ENCODE measurements around the gene IGFL1. TPM values are rescaled to one million over a fixed set of nuclear protein-coding genes. Genes with fewer than 3 reads are reported as not detected.
"Not testable (repeated sequence)": the region's sequence is repeated elsewhere in the genome, so short reads cannot be mapped to it uniquely, and the experiment has no call there.

IGFL1 gene
- total RNA-seq, 1 experiment from 2014 or later: not detected

DNA sequence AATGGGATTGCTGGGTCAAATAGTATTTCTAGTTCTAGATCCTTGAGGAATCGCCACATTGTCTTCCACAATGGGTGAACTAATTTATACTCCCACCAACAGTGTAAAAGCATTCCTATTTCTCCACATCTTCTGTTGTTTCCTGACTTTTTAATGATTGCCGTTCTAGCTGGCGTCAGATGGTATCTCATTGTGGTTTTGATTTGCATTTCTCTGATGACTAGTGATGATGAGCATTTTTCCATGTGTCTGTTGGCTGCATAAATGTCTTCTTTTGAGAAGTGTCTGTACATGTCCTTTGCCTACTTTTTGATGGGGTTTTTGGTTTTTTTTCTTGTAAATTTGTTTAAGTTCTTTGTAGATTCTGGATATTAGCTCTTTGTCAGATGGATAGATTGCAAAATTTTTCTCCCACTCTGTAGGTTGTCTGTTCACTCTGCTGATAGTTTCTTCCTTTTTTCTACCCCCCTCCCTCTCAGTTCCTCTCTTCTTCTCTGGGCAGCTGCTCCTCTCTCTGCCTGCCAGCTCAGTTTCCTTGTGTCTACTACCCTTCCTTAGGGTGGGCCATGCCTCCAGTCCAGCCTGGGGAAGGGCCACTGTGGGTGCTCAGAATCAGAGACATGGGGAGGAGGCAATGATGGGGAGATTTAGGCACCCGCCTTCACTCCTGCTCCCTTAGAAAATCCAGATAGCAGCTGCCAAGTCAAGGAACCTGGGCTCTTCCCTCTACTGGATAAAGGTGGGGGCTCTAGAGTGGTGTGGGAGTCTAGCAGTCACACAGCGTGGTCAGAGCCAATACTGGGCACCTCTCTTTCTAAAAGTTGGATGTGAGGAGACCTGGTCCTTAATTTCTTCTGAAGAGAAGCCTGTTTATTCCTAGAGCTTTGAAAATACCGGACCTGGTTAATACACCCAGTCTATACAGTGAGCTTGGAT, 44.5 kb upstream of the IGFL1 start:
- ATAC-seq, POLR2A ChIA-PET: not testable (repeated sequence)

DNA sequence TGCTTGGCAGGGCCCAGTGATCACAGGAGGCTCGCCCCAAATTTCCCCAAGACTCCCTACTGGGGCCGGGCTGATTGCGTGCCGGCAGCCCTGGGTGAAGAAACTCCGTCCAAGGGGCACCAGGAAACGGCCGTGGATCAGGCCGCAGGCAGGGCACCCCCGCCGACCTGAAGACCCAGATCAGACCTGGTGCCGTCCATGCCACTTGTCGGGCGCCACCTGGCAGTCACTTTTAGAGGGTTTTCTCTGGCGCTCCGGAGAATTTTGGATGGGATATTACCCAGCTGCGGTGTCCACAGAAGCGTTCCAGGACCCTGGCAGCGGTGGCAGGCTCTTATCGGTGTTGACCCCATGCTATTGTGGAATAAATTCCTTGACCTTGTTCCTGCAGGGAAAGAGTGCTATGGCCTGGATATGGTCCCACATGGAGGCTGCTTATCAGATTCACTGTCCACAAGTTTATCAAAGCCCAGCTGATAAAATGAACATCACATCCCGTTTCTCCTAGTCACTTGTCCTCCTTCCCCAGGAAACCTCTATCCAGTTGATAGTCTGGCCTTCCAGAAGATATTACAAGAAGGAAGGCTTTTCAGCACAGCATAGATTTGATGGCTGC, 43.3 kb upstream of the IGFL1 start:
- no peaks in the 10 kb centered on the region for H3K9me3 ChIP-seq (ENCODE audit: control insufficient read depth in 1 of 2, insufficient read depth in 1 of 2, low read depth in 1 of 2, low read length in 2 of 2)
- H3K9ac ChIP-seq (ENCODE audit: low read length): no peak overlapping the region
- no peak overlapping the region for H2AFZ ChIP-seq (ENCODE audit: low read depth, low read length, poor library complexity, severe bottlenecking)
- no peaks in the 10 kb centered on the region for H3K79me2 ChIP-seq (ENCODE audit: insufficient read depth, low read length)
- H3K27ac ChIP-seq (ENCODE audit: low read depth, low read length): no peak overlapping the region
- no peak overlapping the region for H3K4me2 ChIP-seq (ENCODE audit: low read length)
- peaks cover 34% of the 10 kb centered on the region; the same call in 1 of the 2 replicates for H3K27me3 ChIP-seq (ENCODE audit: insufficient read depth, low read length)
- no peaks in the 10 kb centered on the region for H3K9me2 ChIP-seq (ENCODE audit: insufficient read depth)
- H4K20me1 ChIP-seq (ENCODE audit: insufficient read depth): no peaks in the 10 kb centered on the region
- CTCF ChIA-PET: no interaction called here
- H3K36me3 ChIP-seq (ENCODE audit: control insufficient read depth in 1 of 2, insufficient read depth in 2 of 2, low read length in 2 of 2): no peaks in the 10 kb centered on the region
- ATAC-seq (no peak), DNase-seq (ENCODE audit: low read depth, low spot score) (no peak)
- peaks cover 0 to 6% of the 10 kb centered on the region in 2 experiments; a peak in 2 of 4 replicates for H3K4me1 ChIP-seq (ENCODE audit: control insufficient read depth in 1 of 2, insufficient read depth in 2 of 2, low read length in 2 of 2)
- no TSS peak for BruUV-seq (replicated peaks)
- intact Hi-C loops (cut with micrococcal nuclease): no loop called here
- POLR2A ChIA-PET: no interaction called here
- RAD21 ChIA-PET (ENCODE audit: low non-redundant PET in 1 of 2, low total read pairs in 2 of 2, uncharacterized antibody in 2 of 2, unreplicated experiment in 2 of 2): interaction anchor here in 1 of 2 experiments (0.6 kb wide), 1 partner anchor 104 kb away, joined by 4 read pairs; no protein-coding TSS in a partner anchor
- TF ChIP-seq FOSL1 (IDR thresholded peaks at IDR 0.05; ENCODE audit: low read depth): no peak
- no peak for TF ChIP-seq ZNF274 (IDR thresholded peaks at IDR 0.05; ENCODE audit: low read depth, low read length)
- no peak for TF ChIP-seq RAD21 (IDR thresholded peaks at IDR 0.05; ENCODE audit: low read depth)
- TF ChIP-seq, protein P1, sequence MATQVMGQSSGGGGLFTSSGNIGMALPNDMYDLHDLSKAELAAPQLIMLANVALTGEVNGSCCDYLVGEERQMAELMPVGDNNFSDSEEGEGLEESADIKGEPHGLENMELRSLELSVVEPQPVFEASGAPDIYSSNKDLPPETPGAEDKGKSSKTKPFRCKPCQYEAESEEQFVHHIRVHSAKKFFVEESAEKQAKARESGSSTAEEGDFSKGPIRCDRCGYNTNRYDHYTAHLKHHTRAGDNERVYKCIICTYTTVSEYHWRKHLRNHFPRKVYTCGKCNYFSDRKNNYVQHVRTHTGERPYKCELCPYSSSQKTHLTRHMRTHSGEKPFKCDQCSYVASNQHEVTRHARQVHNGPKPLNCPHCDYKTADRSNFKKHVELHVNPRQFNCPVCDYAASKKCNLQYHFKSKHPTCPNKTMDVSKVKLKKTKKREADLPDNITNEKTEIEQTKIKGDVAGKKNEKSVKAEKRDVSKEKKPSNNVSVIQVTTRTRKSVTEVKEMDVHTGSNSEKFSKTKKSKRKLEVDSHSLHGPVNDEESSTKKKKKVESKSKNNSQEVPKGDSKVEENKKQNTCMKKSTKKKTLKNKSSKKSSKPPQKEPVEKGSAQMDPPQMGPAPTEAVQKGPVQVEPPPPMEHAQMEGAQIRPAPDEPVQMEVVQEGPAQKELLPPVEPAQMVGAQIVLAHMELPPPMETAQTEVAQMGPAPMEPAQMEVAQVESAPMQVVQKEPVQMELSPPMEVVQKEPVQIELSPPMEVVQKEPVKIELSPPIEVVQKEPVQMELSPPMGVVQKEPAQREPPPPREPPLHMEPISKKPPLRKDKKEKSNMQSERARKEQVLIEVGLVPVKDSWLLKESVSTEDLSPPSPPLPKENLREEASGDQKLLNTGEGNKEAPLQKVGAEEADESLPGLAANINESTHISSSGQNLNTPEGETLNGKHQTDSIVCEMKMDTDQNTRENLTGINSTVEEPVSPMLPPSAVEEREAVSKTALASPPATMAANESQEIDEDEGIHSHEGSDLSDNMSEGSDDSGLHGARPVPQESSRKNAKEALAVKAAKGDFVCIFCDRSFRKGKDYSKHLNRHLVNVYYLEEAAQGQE (IDR thresholded peaks at IDR 0.05; ENCODE audit: low read depth): no peak
- TF ChIP-seq CEBPB (IDR thresholded peaks at IDR 0.05; ENCODE audit: low read depth): no peak
- TF ChIP-seq EZH2phosphoT487 (IDR thresholded peaks at IDR 0.05; ENCODE audit: borderline replicate concordance): no peak
- no peak for TF ChIP-seq YY1 (IDR thresholded peaks at IDR 0.05; ENCODE audit: extremely low read depth, insufficient replicate concordance, low read depth, low read length)
- TF ChIP-seq ELF1 (IDR thresholded peaks at IDR 0.05; ENCODE audit: borderline replicate concordance, low read depth): no peak
- TF ChIP-seq POLR2AphosphoS5 (IDR thresholded peaks at IDR 0.05; ENCODE audit: low read depth, low read length): no peak
- no peak for TF ChIP-seq EZH2 (IDR thresholded peaks at IDR 0.05)
- no peak for TF ChIP-seq TCF7L2 (IDR thresholded peaks at IDR 0.05; ENCODE audit: borderline replicate concordance, extremely low read depth, insufficient read depth, insufficient read length)
- no peak for TF ChIP-seq SP1 (IDR thresholded peaks at IDR 0.05; ENCODE audit: low read depth)
- TF ChIP-seq, protein P2, sequence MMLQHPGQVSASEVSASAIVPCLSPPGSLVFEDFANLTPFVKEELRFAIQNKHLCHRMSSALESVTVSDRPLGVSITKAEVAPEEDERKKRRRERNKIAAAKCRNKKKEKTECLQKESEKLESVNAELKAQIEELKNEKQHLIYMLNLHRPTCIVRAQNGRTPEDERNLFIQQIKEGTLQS (IDR thresholded peaks at IDR 0.05): no peak
- TF ChIP-seq ZFX (IDR thresholded peaks at IDR 0.05): no peak
- no peak for TF ChIP-seq JUND (IDR thresholded peaks at IDR 0.05)
- no peak overlapping the region for H3K4me3 ChIP-seq (replicated peaks in 1 of 2; ENCODE audit: low read depth in 1 of 2, low read length in 2 of 2)

More for the DNA sequence above, 44.5 kb upstream of the IGFL1 start:
- H3K9ac ChIP-seq (ENCODE audit: low read length); H3K9me3 ChIP-seq (ENCODE audit: control insufficient read depth in 1 of 2, insufficient read depth in 1 of 2, low read depth in 1 of 2, low read length in 2 of 2); H3K27ac ChIP-seq (ENCODE audit: low read depth, low read length); H3K79me2 ChIP-seq (ENCODE audit: insufficient read depth, low read length); H3K9me2 ChIP-seq (ENCODE audit: insufficient read depth); H2AFZ ChIP-seq (ENCODE audit: low read depth, low read length, poor library complexity, severe bottlenecking); BruUV-seq (replicated peaks); H3K36me3 ChIP-seq (ENCODE audit: control insufficient read depth in 1 of 2, insufficient read depth in 2 of 2, low read length in 2 of 2); RAD21 ChIA-PET (ENCODE audit: low non-redundant PET in 1 of 2, low total read pairs in 2 of 2, uncharacterized antibody in 2 of 2, unreplicated experiment in 2 of 2); intact Hi-C loops (cut with micrococcal nuclease); H3K4me3 ChIP-seq (replicated peaks in 1 of 2; ENCODE audit: low read depth in 1 of 2, low read length in 2 of 2); DNase-seq (ENCODE audit: low read depth, low spot score); H4K20me1 ChIP-seq (ENCODE audit: insufficient read depth); H3K4me2 ChIP-seq (ENCODE audit: low read length): not testable (repeated sequence)
- Histone ChIP-seq H3K4me1 (ENCODE audit: control insufficient read depth in 1 of 2, insufficient read depth in 2 of 2, low read length in 2 of 2) (peaks cover 0 to 16% of the 10 kb centered on the region in 2 experiments; a peak in 3 of 4 replicates), H3K27me3 (ENCODE audit: insufficient read depth, low read length) (peaks cover 25% of the 10 kb centered on the region; the same call in 1 of the 2 replicates)
- CTCF ChIA-PET: interaction anchor here (1.0 to 1.1 kb wide), 2 partner anchors 107 to 136 kb away, joined by 3 to 4 read pairs; no protein-coding TSS in a partner anchor
